HG03025 (cell line): Measurements from ENCODE around the gene BCOR.

Experiments used
- ATAC-seq: cut with Tn5 transposase; IDR thresholded peaks from one replicate; pipeline ENCODE4 v1.9.1; 2021; ENCODE audit warnings: mild to moderate bottlenecking, moderate library complexity; ENCODE audit not compliant: unreplicated experiment, low FRiP score

Gene BCOR

DNA sequence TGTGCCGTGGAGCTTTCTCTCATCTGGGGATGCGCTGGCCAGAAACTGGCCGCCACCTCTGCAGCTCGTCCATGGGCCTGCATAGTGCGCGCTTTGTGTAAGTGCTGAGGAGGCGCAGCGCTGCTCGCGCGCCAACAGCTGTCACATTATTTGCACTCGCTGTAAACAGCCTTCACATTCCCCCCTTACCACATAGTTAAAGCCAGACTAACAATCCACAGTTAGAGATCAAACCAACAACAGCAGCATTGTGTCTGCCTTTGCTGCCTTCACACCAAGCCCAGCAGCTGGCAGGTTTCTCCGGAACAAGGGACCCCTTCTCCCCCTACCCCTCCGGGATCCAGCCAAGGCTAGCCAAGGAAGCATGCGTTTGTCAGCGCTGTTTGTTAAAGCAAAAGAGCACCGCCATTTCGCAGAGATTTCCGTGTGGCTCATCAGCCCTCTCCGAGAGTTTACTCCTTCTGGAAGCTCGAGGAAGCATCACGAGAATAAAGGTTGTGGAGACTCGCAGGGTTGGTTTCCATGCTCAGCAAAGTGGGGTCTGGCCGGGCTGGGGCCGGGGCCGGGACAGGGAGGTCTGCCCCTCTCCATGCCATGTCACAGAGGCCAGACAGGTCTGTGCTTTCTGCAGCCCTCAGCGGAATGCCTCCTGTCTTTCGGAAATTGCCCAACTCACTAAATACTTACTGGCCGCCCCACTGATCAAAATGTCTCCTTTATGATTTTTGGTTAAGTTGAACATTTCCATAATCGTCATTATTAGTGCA, 11.0 kb downstream of the BCOR start:
- no peak for ATAC-seq

DNA sequence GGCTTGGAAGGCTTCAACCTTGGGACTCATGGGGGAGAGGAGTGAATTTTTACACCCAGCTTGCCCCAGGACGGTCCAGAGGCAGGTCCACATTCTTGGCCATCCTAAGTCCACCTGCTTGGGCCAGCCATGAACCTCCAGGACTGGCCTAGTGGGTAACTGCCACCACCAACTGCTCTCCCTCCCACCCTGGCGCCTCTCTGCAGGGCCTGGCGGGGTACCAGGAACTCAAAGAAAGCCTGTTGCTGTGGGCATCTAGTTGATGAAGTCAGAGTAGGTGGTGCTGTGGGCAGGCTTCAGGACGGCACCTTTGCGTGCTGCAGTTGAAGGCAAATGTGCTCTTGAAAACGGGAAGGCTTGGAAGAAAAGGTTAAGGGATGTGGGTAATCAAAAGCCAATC, 12.0 kb downstream of the BCOR start:
- no peak for ATAC-seq

DNA sequence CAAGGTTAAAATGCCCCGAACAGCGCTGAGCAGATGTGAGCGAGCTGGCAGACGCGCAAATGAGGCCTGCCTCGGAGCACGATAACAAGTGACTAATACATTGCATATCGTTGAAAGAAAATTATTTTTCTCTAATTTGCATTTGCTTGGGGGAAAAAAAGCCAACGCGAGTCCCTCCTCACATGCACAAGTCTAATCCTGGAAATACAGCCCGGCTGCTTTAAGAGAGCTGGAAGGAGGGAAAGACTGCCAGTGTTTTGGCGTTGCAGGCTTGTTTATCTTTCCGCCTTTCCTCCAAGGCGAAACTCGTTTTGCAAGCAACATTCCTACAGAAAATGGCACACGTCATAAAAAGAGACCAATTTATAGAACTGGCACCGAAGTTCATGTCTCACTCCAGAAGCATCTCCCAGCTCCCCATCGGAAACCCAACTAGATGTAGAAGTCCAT, 12.6 kb downstream of the BCOR start:
- no peak for ATAC-seq

- no peak for ATAC-seq
Observed at GRCh38 chrX:40084471-40085101, 13.2 kb downstream of the BCOR start.

DNA sequence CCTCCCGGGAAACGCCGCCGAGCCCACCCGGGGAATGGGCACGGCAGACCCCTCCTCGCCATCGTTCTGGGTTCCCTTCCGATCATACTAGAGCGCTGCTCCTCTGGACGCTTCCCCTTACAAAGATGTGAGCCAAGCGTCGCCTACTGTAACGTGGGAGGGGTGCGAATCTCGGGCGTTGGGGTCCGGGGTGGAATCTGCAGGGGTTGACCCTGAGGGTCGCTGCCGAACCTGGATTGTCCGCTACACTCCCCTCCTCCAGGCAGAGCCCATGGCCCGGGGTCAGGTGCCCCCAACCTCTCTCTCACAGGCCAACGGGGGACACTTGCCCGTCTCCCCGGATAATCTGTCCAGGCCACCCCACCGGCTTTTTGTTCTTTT, 13.8 kb downstream of the BCOR start:
- ATAC-seq, result no peak

DNA sequence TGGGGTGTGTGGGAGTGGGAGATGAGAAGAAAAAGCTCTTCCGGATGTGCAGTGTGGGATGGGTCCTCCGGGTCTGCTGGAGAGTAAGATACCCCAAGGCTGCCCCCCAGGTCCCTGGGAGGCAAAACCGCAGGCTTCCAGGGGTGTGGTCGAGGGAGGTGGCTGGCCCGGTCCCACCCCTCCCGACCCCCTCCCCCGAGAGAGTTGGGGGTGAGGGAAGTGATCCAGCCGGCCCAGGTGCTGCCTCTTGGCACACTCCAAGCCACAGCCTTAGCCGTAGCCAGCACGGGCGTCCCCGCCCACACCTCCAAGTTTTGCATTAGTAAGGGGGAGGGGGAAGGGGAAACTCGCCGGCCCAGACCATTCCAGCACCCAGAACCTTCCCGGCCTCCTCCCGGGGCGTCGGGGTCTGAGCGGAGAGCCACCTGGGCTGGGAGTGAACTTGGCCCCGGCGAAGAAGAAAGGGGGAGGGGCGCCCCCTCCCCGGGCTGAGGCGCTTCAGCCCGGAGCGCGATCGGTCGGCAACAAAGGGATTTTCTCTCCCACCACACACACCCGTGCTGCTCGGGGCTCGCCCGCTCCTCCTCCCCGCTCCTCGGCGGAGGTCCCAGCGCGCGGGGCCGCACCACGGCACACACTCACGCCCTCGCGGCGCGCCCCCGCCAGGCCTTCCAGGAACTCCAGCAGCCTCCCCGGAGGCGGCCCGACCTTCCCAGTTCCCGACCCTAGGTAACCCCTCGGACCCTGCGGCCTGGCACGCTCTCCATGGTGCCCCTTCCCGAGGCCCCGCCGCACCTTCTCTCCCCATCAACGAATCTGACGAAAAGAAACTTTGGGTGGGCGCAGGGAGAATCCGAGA, 14.4 kb downstream of the BCOR start:
- ATAC-seq, result no peak

GRCh38 chrX:40082447-40083119, 15.2 kb downstream of the BCOR start:
- no peak for ATAC-seq

- ATAC-seq, result no peak
Observed at GRCh38 chrX:40081679-40082068, 16.1 kb downstream of the BCOR start.

GRCh38 chrX:40080894-40081678, 16.7 kb downstream of the BCOR start:
- no peak for ATAC-seq

GRCh38 chrX:40079572-40079971, 18.2 kb downstream of the BCOR start:
- no peak for ATAC-seq

GRCh38 chrX:40078489-40079227, 19.1 kb downstream of the BCOR start:
- no peak for ATAC-seq

- no peak for ATAC-seq
Observed at GRCh38 chrX:40077906-40078305, 19.9 kb downstream of the BCOR start.

DNA sequence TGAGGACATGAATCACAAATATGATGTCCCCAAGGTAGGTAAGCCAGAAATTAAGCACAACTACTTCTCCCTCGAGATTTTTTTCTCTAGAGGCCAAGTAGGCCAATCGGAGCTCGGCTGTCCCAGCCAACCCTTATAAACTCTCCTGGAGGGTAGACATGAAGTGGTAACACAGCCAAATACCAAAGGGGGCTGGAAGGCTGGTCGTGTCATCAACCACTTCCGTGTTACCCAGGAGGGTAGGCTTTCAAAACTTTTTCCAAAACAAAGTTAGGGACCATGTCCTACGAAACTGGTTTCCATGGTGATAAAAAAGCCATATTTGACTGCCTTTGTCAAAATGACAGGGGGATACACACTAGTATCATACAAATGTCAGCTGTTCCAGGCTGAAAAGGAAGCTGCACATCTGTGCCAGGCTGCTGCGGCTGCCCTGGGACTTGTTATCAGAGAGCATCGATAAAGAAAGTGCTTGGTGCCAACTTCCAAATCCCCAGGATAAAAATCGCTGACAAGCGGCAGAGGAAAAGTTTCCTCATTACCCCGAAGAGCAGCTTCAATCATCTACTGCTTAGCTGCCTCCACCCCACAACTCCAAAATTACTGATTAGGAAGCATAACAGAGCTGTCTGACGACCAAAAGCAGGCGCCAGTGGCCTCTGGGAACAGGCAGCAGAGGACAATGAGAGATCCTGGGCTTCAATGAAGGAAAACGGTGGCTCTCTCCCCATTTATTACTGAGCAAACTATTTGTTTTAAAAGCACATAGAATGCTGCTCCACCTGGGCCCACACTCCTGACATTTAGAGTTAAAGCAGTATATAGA, 20.8 kb downstream of the BCOR start:
- ATAC-seq, result no peak

GRCh38 chrX:40074959-40075332, 22.8 kb downstream of the BCOR start:
- no peak for ATAC-seq

GRCh38 chrX:40074080-40074958, 23.4 kb downstream of the BCOR start:
- ATAC-seq, result no peak

DNA sequence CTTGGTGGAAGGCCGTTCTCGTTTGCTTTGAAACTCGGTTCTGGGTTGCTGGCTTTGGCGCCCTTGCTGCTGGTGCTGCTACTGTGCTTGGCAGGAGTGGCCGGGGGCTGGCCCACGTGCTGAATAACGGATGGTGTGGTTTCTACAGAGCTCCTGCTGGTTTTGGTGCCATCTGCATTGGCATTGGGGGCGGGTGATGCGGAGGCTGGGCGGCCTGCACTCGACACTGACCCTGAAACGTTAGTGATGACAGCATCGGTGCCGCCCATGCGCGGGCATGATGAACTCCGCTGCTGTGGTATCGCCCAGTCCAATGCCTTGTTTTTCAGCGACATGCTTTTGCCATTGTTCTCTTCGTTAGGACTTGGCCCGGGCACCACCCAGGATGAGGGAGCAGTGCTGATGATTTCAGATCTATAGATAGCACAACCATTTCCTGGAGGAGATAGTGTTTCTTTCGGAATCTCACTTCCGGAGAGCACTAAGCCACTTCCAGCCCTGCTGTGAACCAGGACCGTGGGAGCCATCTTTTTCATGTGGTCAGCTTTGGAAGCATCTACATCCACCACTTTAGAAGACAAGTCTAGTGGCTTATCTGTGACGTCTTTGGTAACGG, 24.2 kb downstream of the BCOR start:
- ATAC-seq, result no peak

GRCh38 chrX:40072246-40072645, 25.5 kb downstream of the BCOR start:
- no peak for ATAC-seq
